Lung (tissue), 12 donors: ENCODE measurements around the gene CDC42BPG. TPM values are rescaled to one million over a fixed set of nuclear protein-coding genes. Genes with fewer than 3 reads are reported as not detected.

Experiments used
- ATAC-seq: fragments of 200-7000 bp; cut with Tn5 transposase; one replicate; pipeline ENCODE4 v1.9.1; 2020; ENCODE audit warnings: moderate number of reproducible peaks; ENCODE audit not compliant: insufficient read depth, low FRiP score
- DNase-seq, 3 donors: peaks; one replicate each; pipeline ENCODE4 v3.0.0-alpha.2; 2013 to 2017
- H3K27ac ChIP-seq, 2 donors: one replicate each; pipeline ENCODE4 v1.5.1; 2013; ENCODE audit warnings: mild to moderate bottlenecking in 2 of 2, moderate library complexity in 2 of 2, control low read depth in 1 of 2, inconsistent platforms in 1 of 2, low read depth in 1 of 2, low read length in 1 of 2
- H3K27me3 ChIP-seq, 3 donors: one replicate each; pipeline ENCODE4 v1.5.1; 2013; ENCODE audit warnings: low read length in 2 of 3; ENCODE audit not compliant: control insufficient read depth in 3 of 3, insufficient read depth in 3 of 3
- H3K36me3 ChIP-seq, 4 donors: one replicate each; pipeline ENCODE4 v1.5.1; 2013; ENCODE audit warnings: low read length in 4 of 4, mild to moderate bottlenecking in 1 of 4, moderate library complexity in 1 of 4; ENCODE audit not compliant: control insufficient read depth in 4 of 4, insufficient read depth in 4 of 4
- H3K4me1 ChIP-seq, 5 donors: one replicate each; pipeline ENCODE4 v1.5.1; 2013; ENCODE audit warnings: low read length in 5 of 5, mild to moderate bottlenecking in 2 of 5, moderate library complexity in 1 of 5; ENCODE audit not compliant: control insufficient read depth in 5 of 5, insufficient read depth in 5 of 5
- H3K4me3 ChIP-seq: one replicate; pipeline ENCODE4 v1.5.1; 2013; ENCODE audit warnings: mild to moderate bottlenecking, control low read depth, moderate library complexity
- H3K9ac ChIP-seq, 2 donors: one replicate each; pipeline ENCODE4 v1.5.1; 2013; ENCODE audit warnings: low read length in 2 of 2, control low read depth in 1 of 2; ENCODE audit not compliant: insufficient read depth in 1 of 2
- H3K9me3 ChIP-seq, 4 donors: one replicate each; pipeline ENCODE4 v1.5.1; 2013; ENCODE audit warnings: low read length in 3 of 4, mild to moderate bottlenecking in 1 of 4, moderate library complexity in 1 of 4; ENCODE audit not compliant: control insufficient read depth in 4 of 4, insufficient read depth in 3 of 4
- CTCF ChIP-seq: IDR thresholded peaks from 2 replicates; pipeline ENCODE4 v1.5.1; 2012; ENCODE audit warnings: mild to moderate bottlenecking; ENCODE audit errors: control extremely low read depth, extremely low read depth
- WGBS, 2 donors: extraction: QIAGEN DNeasy Blood & Tissue Kit; methylation state at CpG; one replicate each; pipeline ENCODE4 v1.1.7; 2013; 5-methylcytosine and 5-hydroxymethylcytosine counted together
- polyA plus RNA-seq, 2 donors: library from polyadenylated mRNA; stranded (reverse); fragments of 200-250 nt; gene quantifications; one replicate each; pipeline ENCODE4 v1.2.1, GENCODE V29; 2013
- total RNA-seq, 2 donors: library from RNA; depleted of rRNA in 1 of 2; stranded (reverse); fragments of >200 nt in 1 of 2; gene quantifications; one replicate each; pipeline ENCODE4 v1.2.1, GENCODE V29; 2014 to 2021
- donor health status: control.
- donor health status: control.
- donor health status: Bipolar disorder and iron deficiency.
- donor health status: healthy.
- donor health status: DM: yes; HTN: yes; CAD: no.

Gene CDC42BPG
- total and polyA plus RNA-seq, 4 donors = 7.1 to 23.5 (median 10.6) TPM

- Histone ChIP-seq H3K36me3 (peaks cover 0 to 20% (median 1%) of the 10 kb centered on the region in 4 donors), H3K4me3 (no peak overlapping the region), H3K9me3 (no peaks in the 10 kb centered on the region), H3K27ac (no peak overlapping the region), H3K4me1 (peaks cover 0 to 8% (median 3%) of the 10 kb centered on the region in 5 donors), H3K9ac (no peak overlapping the region), H3K27me3 (no peaks in the 10 kb centered on the region)
- ATAC-seq = no peak
- WGBS, 2 donors = 94% methylated on average over 25 to 28 of the region's 28 CpGs
- no peak for DNase-seq
- TF ChIP-seq CTCF = no peak
Observed at GRCh38 chr11:64838600-64839334, 5.7 kb downstream of the CDC42BPG start.

DNA sequence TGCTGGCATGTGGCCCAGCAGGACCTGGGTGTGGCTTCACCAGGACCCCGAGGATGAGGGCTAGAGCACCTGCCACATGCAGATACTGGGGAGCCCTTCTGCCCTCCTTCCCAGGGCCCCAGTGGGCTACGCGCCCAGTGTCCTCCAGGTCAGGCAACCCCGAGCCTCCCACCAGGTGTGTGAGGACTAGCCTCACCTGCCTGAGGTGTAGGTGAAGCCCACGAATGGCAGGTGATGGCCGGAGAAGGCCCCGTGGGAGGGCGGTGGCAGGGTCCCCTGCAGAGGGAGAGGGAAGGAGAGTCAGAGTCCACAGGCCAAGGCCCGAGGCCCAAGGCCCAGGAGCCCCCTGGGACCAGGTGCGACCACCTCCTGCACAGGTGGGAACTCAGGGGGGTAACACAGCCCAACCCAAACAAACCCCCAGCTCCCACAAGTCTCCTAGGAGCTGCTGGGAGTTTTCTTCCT is 6.5 kb downstream of the CDC42BPG start:
- Histone ChIP-seq H3K27ac (no peak overlapping the region), H3K36me3 (peaks cover 0 to 21% (median 1%) of the 10 kb centered on the region in 4 donors), H3K27me3 (no peaks in the 10 kb centered on the region), H3K4me3 (no peak overlapping the region), H3K4me1 (peaks cover 0 to 5% (median 3%) of the 10 kb centered on the region in 5 donors), H3K9ac (no peak overlapping the region), H3K9me3 (no peaks in the 10 kb centered on the region)
- 96 to 98% methylated on average over 10 of the region's 10 CpGs for WGBS, 2 donors
- no peak for DNase-seq
- no peak for TF ChIP-seq CTCF
- ATAC-seq = no peak

DNA sequence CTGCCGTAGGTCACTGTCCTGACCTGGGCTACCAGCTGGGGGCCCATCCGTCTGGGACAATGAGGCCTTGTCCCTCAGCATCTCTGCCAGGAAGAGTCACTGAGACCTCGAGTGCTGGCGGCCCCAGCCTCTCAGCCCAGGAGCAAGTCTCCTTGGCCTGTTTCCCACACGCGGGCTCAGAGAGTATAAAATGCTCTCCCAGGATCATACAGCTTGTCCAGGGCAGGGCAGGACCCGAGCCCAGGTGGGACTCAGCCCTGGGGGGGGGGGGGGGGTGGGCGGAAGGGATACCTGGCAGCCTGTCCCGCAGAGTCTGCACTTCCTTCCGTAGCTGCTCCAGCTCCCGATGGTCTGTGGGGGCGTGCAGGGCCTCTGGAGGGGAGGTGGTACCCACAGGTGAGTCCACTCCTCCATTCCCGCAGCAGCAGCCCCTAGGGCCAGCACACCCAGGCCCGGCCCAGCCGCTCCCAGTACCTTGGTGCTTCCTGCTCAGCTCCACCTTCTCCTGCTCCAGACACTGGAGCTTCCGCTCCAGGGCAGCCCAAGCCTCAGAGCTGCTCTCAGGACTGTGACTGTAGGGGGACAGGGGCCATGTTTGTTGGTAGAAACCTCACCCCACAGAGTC is 7.9 kb downstream of the CDC42BPG start:
- TF ChIP-seq CTCF = no peak
- Histone ChIP-seq H3K36me3 (peaks cover 0 to 30% (median 1%) of the 10 kb centered on the region in 4 donors), H3K9ac (no peak overlapping the region), H3K27me3 (no peaks in the 10 kb centered on the region), H3K27ac (no peak overlapping the region), H3K4me3 (no peak overlapping the region), H3K4me1 (no peaks in the 10 kb centered on the region), H3K9me3 (no peaks in the 10 kb centered on the region)
- DNase-seq (no peak), ATAC-seq (no peak)
- 85 to 93% methylated on average over 16 of the region's 16 CpGs for WGBS, 2 donors
